PC-9 (cell line): ENCODE results near the gene CHIT1.

Experiments
- CTCF ChIP-seq: fragments of 200-600 bp; sonication (generic); conservative IDR thresholded peaks from 2 replicates; pipeline ENCODE4 v1.6.1; 2017; ENCODE audit warnings: mixed run types, antibody characterized with exemption, mild to moderate bottlenecking, moderate library complexity
- EZH2 ChIP-seq: fragments of 200-600 bp; sonication (generic); IDR thresholded peaks from 2 replicates; pipeline ENCODE4 v1.8.0; 2017; ENCODE audit warnings: antibody characterized with exemption, low read depth

GRCh38 chr1:203172184-203173010 is 57.1 kb downstream of the CHIT1 start:
- TF ChIP-seq CTCF (peak; percentile 91), EZH2 (no peak)
